RWPE2 (cell line): Measurements from ENCODE around the gene ZMYM3.

ENCODE experiments used
- ATAC-seq: fragments of 200-7000 bp; cut with Tn5 transposase; 3 replicates; pipeline ENCODE4 v1.9.1; 2021; ENCODE audit warnings: low read depth
- DNase-seq: peaks from one replicate; pipeline ENCODE4 v3.0.0-alpha.2; 2020; ENCODE audit warnings: low spot score
- H3K27ac ChIP-seq: fragments of 450-650 bp; 2 replicates; pipeline ENCODE4 v1.5.1; 2017; ENCODE audit warnings: mild to moderate bottlenecking; ENCODE audit not compliant: poor library complexity, severe bottlenecking
- H3K27me3 ChIP-seq: fragments of 250-450 bp; sonication (Bioruptor Pico); 2 replicates; pipeline ENCODE4 v1.5.1; 2021; ENCODE audit warnings: mild to moderate bottlenecking, moderate library complexity; ENCODE audit not compliant: insufficient read depth, poor library complexity, severe bottlenecking
- H3K36me3 ChIP-seq: fragments of 250-450 bp; sonication (Bioruptor Pico); 2 replicates; pipeline ENCODE4 v1.5.1; 2020; ENCODE audit warnings: low read depth, mild to moderate bottlenecking, moderate library complexity
- H3K4me1 ChIP-seq: fragments of 250-450 bp; sonication (Bioruptor Pico); 2 replicates; pipeline ENCODE4 v1.5.1; 2021; ENCODE audit warnings: mild to moderate bottlenecking, moderate library complexity; ENCODE audit not compliant: insufficient read depth, poor library complexity, severe bottlenecking
- H3K4me3 ChIP-seq: fragments of 250-450 bp; sonication (Bioruptor Pico); 2 replicates; pipeline ENCODE4 v1.5.1; 2021; ENCODE audit warnings: mild to moderate bottlenecking, moderate library complexity; ENCODE audit not compliant: severe bottlenecking
- H3K9me3 ChIP-seq: fragments of 250-450 bp; sonication (Bioruptor Pico); 2 replicates; pipeline ENCODE4 v1.5.1; 2021; ENCODE audit warnings: mild to moderate bottlenecking, moderate library complexity; ENCODE audit not compliant: severe bottlenecking
- TF ChIP-seq, protein P1 (sequence below): fragments of 450-650 bp; IDR thresholded peaks from one replicate; pipeline ENCODE4 v1.5.1; 2017; ENCODE audit warnings: mild to moderate bottlenecking, moderate library complexity; ENCODE audit not compliant: poor library complexity, severe bottlenecking

The ZMYM3 gene

DNA sequence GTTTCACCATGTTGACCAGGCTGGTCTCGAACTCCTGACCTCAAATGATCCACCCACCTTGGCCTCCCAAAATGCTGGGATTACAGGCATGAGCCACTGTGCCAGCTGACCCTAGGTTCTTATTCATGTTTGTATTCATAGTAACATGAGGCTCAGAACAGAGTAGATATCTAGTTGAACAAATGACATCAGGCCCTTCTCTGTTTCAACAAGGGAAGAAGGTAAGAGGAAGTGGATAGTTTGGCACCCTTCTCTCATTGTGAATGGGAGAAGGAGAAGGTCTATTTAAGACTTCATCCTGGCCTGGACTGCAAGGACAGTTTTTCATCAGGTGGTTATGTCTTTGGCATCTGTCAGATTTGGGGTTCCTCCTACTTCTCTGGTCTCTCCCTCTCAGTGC, 17.1 kb downstream of the ZMYM3 start:
- Histone ChIP-seq H3K4me1 (no peaks in the 10 kb centered on the region), H3K9me3 (no peaks in the 10 kb centered on the region), H3K27ac (no peak overlapping the region), H3K36me3 (no peaks in the 10 kb centered on the region), H3K4me3 (no peak overlapping the region), H3K27me3 (no peaks in the 10 kb centered on the region)
- TF ChIP-seq, protein P1, sequence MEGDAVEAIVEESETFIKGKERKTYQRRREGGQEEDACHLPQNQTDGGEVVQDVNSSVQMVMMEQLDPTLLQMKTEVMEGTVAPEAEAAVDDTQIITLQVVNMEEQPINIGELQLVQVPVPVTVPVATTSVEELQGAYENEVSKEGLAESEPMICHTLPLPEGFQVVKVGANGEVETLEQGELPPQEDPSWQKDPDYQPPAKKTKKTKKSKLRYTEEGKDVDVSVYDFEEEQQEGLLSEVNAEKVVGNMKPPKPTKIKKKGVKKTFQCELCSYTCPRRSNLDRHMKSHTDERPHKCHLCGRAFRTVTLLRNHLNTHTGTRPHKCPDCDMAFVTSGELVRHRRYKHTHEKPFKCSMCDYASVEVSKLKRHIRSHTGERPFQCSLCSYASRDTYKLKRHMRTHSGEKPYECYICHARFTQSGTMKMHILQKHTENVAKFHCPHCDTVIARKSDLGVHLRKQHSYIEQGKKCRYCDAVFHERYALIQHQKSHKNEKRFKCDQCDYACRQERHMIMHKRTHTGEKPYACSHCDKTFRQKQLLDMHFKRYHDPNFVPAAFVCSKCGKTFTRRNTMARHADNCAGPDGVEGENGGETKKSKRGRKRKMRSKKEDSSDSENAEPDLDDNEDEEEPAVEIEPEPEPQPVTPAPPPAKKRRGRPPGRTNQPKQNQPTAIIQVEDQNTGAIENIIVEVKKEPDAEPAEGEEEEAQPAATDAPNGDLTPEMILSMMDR, result no peak
- DNase-seq, result no peak
- no peak for ATAC-seq

DNA sequence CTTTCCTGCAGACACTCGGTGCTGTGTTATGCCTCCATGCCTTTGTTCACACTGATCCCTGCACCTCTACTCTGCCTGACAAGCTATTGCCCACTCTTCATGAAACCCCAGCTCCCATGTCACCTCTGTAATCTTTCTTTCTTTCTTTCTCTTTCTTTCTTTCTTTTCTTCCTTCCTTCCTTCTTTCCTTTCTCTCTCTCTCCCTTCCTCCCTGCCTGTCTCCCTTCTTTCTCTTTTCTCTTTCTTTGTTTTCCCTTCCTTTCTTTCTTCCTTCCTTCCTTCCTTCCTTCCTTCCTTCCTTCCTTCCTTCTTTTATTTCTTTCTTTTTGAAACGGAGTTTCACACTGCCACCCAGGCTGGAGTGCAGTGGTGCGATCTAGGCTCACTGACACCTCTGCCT, 18.5 kb downstream of the ZMYM3 start:
- TF ChIP-seq, protein P1, result no peak
- H3K4me1 ChIP-seq, result no peaks in the 10 kb centered on the region
- no peak overlapping the region for H3K4me3 ChIP-seq
- H3K27ac ChIP-seq, result no peak overlapping the region
- no peak for ATAC-seq
- no peaks in the 10 kb centered on the region for H3K36me3 ChIP-seq
- DNase-seq, result no peak
- H3K9me3 ChIP-seq, result no peaks in the 10 kb centered on the region
- no peaks in the 10 kb centered on the region for H3K27me3 ChIP-seq

DNA sequence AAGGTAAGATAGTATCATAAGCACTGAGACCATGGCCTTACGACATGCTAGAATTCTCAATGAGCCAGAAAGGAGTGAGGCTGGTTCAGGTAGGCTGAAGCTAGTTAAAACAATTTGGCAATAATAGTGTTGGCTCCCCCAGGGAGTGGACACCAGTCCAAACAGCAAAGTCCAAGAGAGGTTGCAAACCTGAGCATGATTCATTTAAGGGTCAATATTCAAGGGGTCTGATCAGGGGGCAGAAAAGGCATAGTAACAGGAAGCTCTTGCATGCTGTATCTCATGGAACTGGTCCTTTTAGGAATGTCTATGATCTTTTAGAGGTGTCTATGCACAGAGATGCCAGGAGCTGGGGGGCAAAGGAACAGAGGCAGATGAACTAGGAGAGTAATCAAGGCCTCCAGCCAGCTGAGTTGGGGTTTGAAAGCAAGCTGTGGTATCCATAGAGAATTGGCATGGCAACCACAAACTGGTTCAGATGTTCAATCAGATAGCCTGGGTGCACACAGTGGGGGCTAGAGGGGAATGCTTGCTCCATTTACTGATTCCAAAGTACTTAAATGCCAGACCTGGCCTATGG, 25.8 kb downstream of the ZMYM3 start:
- H3K4me1 ChIP-seq, result no peaks in the 10 kb centered on the region
- ATAC-seq, result no peak
- TF ChIP-seq, protein P1, result no peak
- H3K27me3 ChIP-seq, result no peaks in the 10 kb centered on the region
- H3K36me3 ChIP-seq, result no peaks in the 10 kb centered on the region
- H3K9me3 ChIP-seq, result no peaks in the 10 kb centered on the region
- DNase-seq, result no peak
- no peak overlapping the region for H3K27ac ChIP-seq
- no peak overlapping the region for H3K4me3 ChIP-seq

DNA sequence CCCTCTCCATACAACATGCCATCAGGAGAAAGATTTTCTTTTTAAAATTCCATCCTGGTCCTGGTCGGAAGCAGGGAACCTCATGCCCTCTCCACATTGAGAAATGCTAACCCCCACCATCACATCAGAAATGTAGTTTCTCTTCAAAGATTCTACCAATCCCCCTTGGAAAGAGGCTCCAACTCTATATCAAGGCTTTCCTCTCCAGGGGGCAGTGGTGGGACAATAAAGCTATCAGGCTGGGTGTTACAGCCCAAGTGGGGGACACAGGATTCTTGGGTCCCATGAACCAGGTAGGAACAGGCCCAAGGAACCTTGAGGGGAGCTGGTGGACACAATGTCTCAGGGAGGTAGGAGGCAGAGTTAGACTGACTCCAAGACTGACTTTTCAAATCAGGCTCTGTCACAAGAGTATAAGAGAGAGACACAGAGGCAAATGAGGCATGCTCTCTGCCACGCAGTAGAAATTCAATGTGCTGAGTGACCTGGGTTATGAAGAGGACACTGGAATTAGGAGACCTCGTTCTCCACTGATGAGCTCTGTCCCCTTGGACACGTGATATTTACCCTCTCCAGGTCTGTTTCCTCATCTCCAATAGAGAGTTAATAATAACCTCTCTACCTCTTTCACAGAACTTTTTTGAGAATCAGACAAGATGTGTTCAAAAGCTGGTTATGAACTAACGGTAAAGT, 26.4 kb downstream of the ZMYM3 start:
- Histone ChIP-seq H3K27ac (no peak overlapping the region), H3K27me3 (no peaks in the 10 kb centered on the region), H3K36me3 (no peaks in the 10 kb centered on the region), H3K4me1 (no peaks in the 10 kb centered on the region), H3K9me3 (no peaks in the 10 kb centered on the region), H3K4me3 (no peak overlapping the region)
- ATAC-seq (no peak), DNase-seq (no peak)
- TF ChIP-seq, protein P1, result no peak

DNA sequence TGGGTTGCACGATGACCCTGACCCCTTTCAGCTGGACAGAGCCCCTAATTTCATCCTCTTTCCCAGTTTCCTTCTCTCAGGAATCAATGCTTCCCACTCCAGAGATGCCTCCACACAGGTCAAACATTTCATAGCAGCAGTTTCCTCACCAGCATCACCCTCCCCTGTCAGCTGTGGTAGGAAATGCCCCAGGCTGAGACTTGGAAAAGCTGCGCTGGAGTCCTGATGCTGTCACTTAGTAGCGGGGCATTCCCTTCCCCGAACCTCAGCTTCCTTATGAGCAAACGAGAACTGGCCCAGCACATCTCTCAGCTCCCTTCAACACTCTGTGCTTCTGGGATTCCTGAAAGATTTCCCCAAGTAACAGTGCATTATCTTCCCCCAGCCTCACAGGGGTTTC, 28.3 kb downstream of the ZMYM3 start:
- no peaks in the 10 kb centered on the region for H3K4me1 ChIP-seq
- no peak for DNase-seq
- no peak overlapping the region for H3K27ac ChIP-seq
- no peak for ATAC-seq
- no peaks in the 10 kb centered on the region for H3K9me3 ChIP-seq
- no peaks in the 10 kb centered on the region for H3K36me3 ChIP-seq
- H3K27me3 ChIP-seq, result no peaks in the 10 kb centered on the region
- TF ChIP-seq, protein P1, result no peak
- no peak overlapping the region for H3K4me3 ChIP-seq
